MM.1S (cell line): ENCODE measurements around the gene CYSTM1.

Source experiments
- DNase-seq: peaks from one replicate; pipeline ENCODE4 v3.0.0-alpha.2; 2015
- H2AFZ ChIP-seq: fragments of 300-600 bp; sonication (generic); 2 replicates; pipeline ENCODE4 v1.6.0; 2016; ENCODE audit warnings: antibody characterized with exemption, low read length
- H3F3A ChIP-seq: fragments of 300-600 bp; sonication (generic); 2 replicates; pipeline ENCODE4 v1.6.1; 2016; ENCODE audit warnings: mild to moderate bottlenecking, antibody characterized with exemption, low read length, moderate library complexity, mixed read lengths; ENCODE audit not compliant: insufficient read depth
- H3K27ac ChIP-seq: fragments of 300-600 bp; sonication (generic); 2 replicates; pipeline ENCODE4 v1.5.1; 2016; ENCODE audit warnings: mild to moderate bottlenecking, low read length
- H3K27me3 ChIP-seq: fragments of 300-600 bp; sonication (generic); replicated peaks from 2 replicates; pipeline ENCODE4 v1.6.0; 2016; ENCODE audit warnings: low read length; ENCODE audit not compliant: insufficient read depth
- H3K36me3 ChIP-seq: fragments of 300-600 bp; sonication (generic); replicated peaks from 2 replicates; pipeline ENCODE4 v1.6.1; 2016; ENCODE audit warnings: mild to moderate bottlenecking, low read length, mixed read lengths; ENCODE audit not compliant: insufficient read depth
- H3K4me1 ChIP-seq: fragments of 300-600 bp; sonication (generic); 2 replicates; pipeline ENCODE4 v1.6.1; 2016; ENCODE audit warnings: low read length, mixed read lengths
- H3K4me2 ChIP-seq: fragments of 300-600 bp; sonication (generic); 2 replicates; pipeline ENCODE4 v1.6.0; 2016; ENCODE audit warnings: low read depth, low read length
- H3K4me3 ChIP-seq: fragments of 300-600 bp; sonication (generic); 2 replicates; pipeline ENCODE4 v1.5.1; 2016; ENCODE audit warnings: low read length, mixed read lengths
- H3K79me2 ChIP-seq: fragments of 300-600 bp; sonication (generic); 2 replicates; pipeline ENCODE4 v1.6.1; 2016; ENCODE audit warnings: mixed run types, low read length, mixed read lengths
- H3K9ac ChIP-seq: fragments of 300-600 bp; sonication (generic); 2 replicates; pipeline ENCODE4 v1.6.1; 2016; ENCODE audit warnings: low read length, mixed read lengths
- H3K9me2 ChIP-seq: fragments of 300-600 bp; sonication (generic); replicated peaks from 2 replicates; pipeline ENCODE4 v1.6.1; 2016; ENCODE audit warnings: mild to moderate bottlenecking, low read length, mixed read lengths; ENCODE audit not compliant: insufficient read depth
- H3K9me3 ChIP-seq: fragments of 300-600 bp; sonication (generic); replicated peaks from 2 replicates; pipeline ENCODE4 v1.6.1; 2016; ENCODE audit warnings: mild to moderate bottlenecking, low read length, mixed read lengths; ENCODE audit not compliant: insufficient read depth
- H4K20me1 ChIP-seq: fragments of 300-600 bp; sonication (generic); 2 replicates; pipeline ENCODE4 v1.6.1; 2016; ENCODE audit warnings: mild to moderate bottlenecking, low read length, moderate library complexity, mixed read lengths; ENCODE audit not compliant: insufficient read depth
- CTCF ChIP-seq: fragments of 300-600 bp; sonication (generic); IDR thresholded peaks from 2 replicates; pipeline ENCODE4 v1.5.1; 2016; ENCODE audit warnings: antibody characterized with exemption, low read length, mixed read lengths
- EZH2 ChIP-seq: fragments of 300-600 bp; sonication (generic); optimal IDR thresholded peaks from 2 replicates; pipeline ENCODE3; 2017; ENCODE audit warnings: low read depth, mild to moderate bottlenecking, antibody characterized with exemption, low read length, mixed read lengths
- EZH2phosphoT487 ChIP-seq: fragments of 300-600 bp; sonication (generic); IDR thresholded peaks from 2 replicates; pipeline ENCODE4 v1.6.1; 2018; ENCODE audit warnings: antibody characterized with exemption, low read length

The CYSTM1 gene

DNA sequence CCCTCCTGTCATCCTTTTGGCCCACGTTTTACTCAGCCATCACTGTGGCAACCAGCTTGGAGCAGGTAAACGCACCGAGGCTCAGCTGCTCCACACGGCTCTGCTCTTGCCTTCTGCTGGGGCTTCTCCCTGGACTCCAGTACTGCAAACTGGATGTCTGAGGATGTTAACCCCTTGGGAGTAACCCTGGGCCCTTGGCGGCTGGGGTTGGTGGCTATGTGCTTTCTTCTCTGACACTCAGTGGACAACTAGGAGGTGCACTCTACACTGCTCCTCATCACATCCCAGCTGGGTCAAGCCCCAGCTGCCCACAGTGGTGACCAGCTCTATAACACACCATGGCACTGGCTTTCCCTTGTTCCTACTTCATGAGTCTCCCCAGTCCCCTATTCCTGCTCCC is 12.2 kb upstream of the CYSTM1 start:
- no peaks in the 10 kb centered on the region for H3K79me2 ChIP-seq
- H3K36me3 ChIP-seq: no peaks in the 10 kb centered on the region
- H3F3A ChIP-seq: no peaks in the 10 kb centered on the region
- H3K9me2 ChIP-seq: no peaks in the 10 kb centered on the region
- H3K27ac ChIP-seq: no peak overlapping the region
- TF ChIP-seq EZH2 (no peak), EZH2phosphoT487 (no peak), CTCF (no peak)
- H4K20me1 ChIP-seq: no peaks in the 10 kb centered on the region
- no peak for DNase-seq
- H3K4me1 ChIP-seq: peaks cover 4% of the 10 kb centered on the region; the same call in 1 of the 2 replicates
- no peak overlapping the region for H3K4me3 ChIP-seq
- no peaks in the 10 kb centered on the region for H3K27me3 ChIP-seq
- H3K9ac ChIP-seq: no peak overlapping the region
- H3K4me2 ChIP-seq: no peak overlapping the region
- H3K9me3 ChIP-seq: no peaks in the 10 kb centered on the region
- H2AFZ ChIP-seq: no peak overlapping the region

GRCh38 chr5:140165101-140165922 is 9.7 kb upstream of the CYSTM1 start:
- Histone ChIP-seq H3K9ac (no peak overlapping the region), H3K4me2 (no peak overlapping the region), H3F3A (no peaks in the 10 kb centered on the region), H3K9me2 (no peaks in the 10 kb centered on the region), H3K79me2 (no peaks in the 10 kb centered on the region), H3K9me3 (no peaks in the 10 kb centered on the region), H3K27ac (no peak overlapping the region), H3K36me3 (no peaks in the 10 kb centered on the region), H3K27me3 (no peaks in the 10 kb centered on the region), H2AFZ (no peak overlapping the region), H3K4me1 (peaks cover 21% of the 10 kb centered on the region), H3K4me3 (no peak overlapping the region), H4K20me1 (no peaks in the 10 kb centered on the region)
- TF ChIP-seq CTCF (no peak), EZH2 (no peak), EZH2phosphoT487 (no peak)
- DNase-seq: no peak

- Histone ChIP-seq H3K27me3 (no peaks in the 10 kb centered on the region), H3F3A (no peaks in the 10 kb centered on the region), H3K27ac (no peak overlapping the region), H2AFZ (no peak overlapping the region), H3K4me2 (no peak overlapping the region), H3K9me2 (no peaks in the 10 kb centered on the region), H3K4me1 (peaks cover 21% of the 10 kb centered on the region), H3K4me3 (no peak overlapping the region), H3K79me2 (no peaks in the 10 kb centered on the region), H4K20me1 (no peaks in the 10 kb centered on the region), H3K9ac (no peak overlapping the region), H3K9me3 (no peaks in the 10 kb centered on the region), H3K36me3 (no peaks in the 10 kb centered on the region)
- TF ChIP-seq EZH2phosphoT487 (no peak), CTCF (no peak), EZH2 (no peak)
- DNase-seq: no peak
Measured at GRCh38 chr5:140165923-140166270, 9.1 kb upstream of the CYSTM1 start.
